Tibial nerve (tissue), 4 donors: ENCODE data around the gene MED12L. TPM values are rescaled to one million over a fixed set of nuclear protein-coding genes. Genes with fewer than 3 reads are reported as not detected.

Source experiments
- DNase-seq, 2 donors: peaks; one replicate each; pipeline ENCODE4 v3.0.0-alpha.2; 2019; ENCODE audit warnings: low spot score in 2 of 2
- H3K27ac ChIP-seq, 4 donors: fragments of 200-600 bp; sonication (generic) in 3 of 4; one replicate each; pipeline ENCODE4 v1.5.1; 2017 to 2019; ENCODE audit warnings: mild to moderate bottlenecking in 1 of 4
- H3K27me3 ChIP-seq, 2 donors: fragments of 200-600 bp; sonication (generic) in 1 of 2; one replicate each; pipeline versions ENCODE4 v1.5.1 to v1.6.0; 2017 to 2019
- H3K36me3 ChIP-seq, 3 donors: fragments of 200-600 bp; sonication (generic); one replicate each; pipeline ENCODE4 v1.5.1; 2018 to 2019
- H3K4me1 ChIP-seq, 4 donors: fragments of 200-600 bp; sonication (generic) in 3 of 4; one replicate each; pipeline ENCODE4 v1.5.1; 2017 to 2019
- H3K4me3 ChIP-seq, 4 donors: fragments of 200-600 bp; sonication (generic) in 3 of 4; one replicate each; pipeline ENCODE4 v1.5.1; 2017 to 2019; ENCODE audit warnings: mild to moderate bottlenecking in 1 of 4, moderate library complexity in 1 of 4
- H3K9me3 ChIP-seq, 4 donors: fragments of 200-600 bp; sonication (generic) in 3 of 4; one replicate each; pipeline ENCODE4 v1.5.1; 2017 to 2019
- EP300 ChIP-seq, 2 donors: sonication (generic); formaldehyde crosslinking; IDR thresholded peaks; one replicate each; pipeline ENCODE4 v1.6.1; 2017; ENCODE audit warnings: antibody characterized with exemption in 2 of 2, mild to moderate bottlenecking in 1 of 2
- POLR2A ChIP-seq, 2 donors: fragments of 450-650 bp; IDR thresholded peaks; one replicate each; pipeline ENCODE4 v1.6.1; 2017; ENCODE audit warnings: antibody characterized with exemption in 2 of 2, mild to moderate bottlenecking in 2 of 2, moderate library complexity in 2 of 2
- WGBS, 2 donors: methylation state at CpG; one replicate each; pipeline ENCODE4 v1.1.5; 2018; 5-methylcytosine and 5-hydroxymethylcytosine counted together
- total RNA-seq, 4 donors: library from RNA; depleted of rRNA; stranded (reverse); fragments of >200 nt; gene quantifications; one replicate each; pipeline ENCODE4 v1.1.0, GENCODE V29; 2016
- TF ChIP-seq, protein P1 (sequence below), 5 experiments: fragments of 200-600 bp in 3 of 5; fragments of 450-650 bp in 2 of 5; sonication (generic) in 3 of 5; IDR thresholded peaks; one replicate each; pipeline ENCODE4 v1.5.1; 2016 to 2019; ENCODE audit warnings: antibody characterized with exemption in 5 of 5, mild to moderate bottlenecking in 3 of 5, moderate library complexity in 2 of 5

MED12L gene
- total RNA-seq, 4 donors from 2014 or later: 1.2 to 5.9 (median 2.4) TPM

DNA sequence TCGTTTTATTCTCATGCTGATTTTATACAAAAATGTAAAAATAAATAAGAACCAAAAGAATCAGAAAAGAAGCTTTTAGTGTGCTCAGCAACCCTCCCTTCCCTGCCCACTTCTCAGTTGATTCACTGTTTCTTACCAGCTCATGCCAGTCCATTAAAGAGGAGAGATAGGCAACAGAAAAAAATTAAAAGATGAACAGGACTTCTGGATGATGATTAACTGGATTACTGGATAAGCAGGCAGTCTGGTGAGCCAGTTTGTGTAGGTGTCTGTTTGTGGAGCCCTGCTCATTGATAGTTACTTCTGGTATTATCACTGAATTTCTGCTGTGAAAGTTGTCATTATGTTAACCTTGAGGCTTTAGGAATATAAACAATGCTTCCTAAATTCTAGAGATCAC is 132.7 kb downstream of the MED12L start:
- 59 to 60% methylated on average over 1 of the region's 1 CpG for WGBS, 2 donors

DNA sequence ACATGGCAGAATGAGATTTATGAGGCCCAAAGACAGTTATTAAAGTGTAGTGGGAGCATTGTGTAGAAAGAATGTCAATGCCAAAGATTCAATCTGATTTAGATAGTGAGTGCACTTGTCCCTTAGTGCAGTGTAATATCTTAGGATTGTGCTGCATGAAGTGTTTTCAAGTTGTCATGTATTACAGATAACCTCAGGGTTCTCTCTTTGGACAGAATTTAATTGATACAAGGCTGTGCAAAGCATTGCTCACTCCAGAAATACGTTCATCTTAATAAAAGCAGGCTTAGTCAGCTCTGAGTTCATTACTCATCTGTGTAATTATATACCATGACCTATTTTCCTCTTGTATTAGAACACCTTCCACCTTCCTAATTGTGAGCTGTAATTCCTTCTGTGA is 133.6 kb downstream of the MED12L start:
- 41 to 48% methylated on average over 1 of the region's 1 CpG for WGBS, 2 donors
- H3K27ac ChIP-seq: no peak overlapping the region
- no peak for DNase-seq
- peaks cover 0 to 3% (median 0%) of the 10 kb centered on the region in 4 donors for H3K4me1 ChIP-seq
- peaks cover 0 to 2% (median 0%) of the 10 kb centered on the region in 3 donors for H3K36me3 ChIP-seq
- TF ChIP-seq, protein P1, sequence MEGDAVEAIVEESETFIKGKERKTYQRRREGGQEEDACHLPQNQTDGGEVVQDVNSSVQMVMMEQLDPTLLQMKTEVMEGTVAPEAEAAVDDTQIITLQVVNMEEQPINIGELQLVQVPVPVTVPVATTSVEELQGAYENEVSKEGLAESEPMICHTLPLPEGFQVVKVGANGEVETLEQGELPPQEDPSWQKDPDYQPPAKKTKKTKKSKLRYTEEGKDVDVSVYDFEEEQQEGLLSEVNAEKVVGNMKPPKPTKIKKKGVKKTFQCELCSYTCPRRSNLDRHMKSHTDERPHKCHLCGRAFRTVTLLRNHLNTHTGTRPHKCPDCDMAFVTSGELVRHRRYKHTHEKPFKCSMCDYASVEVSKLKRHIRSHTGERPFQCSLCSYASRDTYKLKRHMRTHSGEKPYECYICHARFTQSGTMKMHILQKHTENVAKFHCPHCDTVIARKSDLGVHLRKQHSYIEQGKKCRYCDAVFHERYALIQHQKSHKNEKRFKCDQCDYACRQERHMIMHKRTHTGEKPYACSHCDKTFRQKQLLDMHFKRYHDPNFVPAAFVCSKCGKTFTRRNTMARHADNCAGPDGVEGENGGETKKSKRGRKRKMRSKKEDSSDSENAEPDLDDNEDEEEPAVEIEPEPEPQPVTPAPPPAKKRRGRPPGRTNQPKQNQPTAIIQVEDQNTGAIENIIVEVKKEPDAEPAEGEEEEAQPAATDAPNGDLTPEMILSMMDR (IDR thresholded peaks at IDR 0.05): no peak
- TF ChIP-seq EP300 (IDR thresholded peaks at IDR 0.05): no peak
- no peak for TF ChIP-seq POLR2A (IDR thresholded peaks at IDR 0.05)
- H3K27me3 ChIP-seq: no peaks in the 10 kb centered on the region
- no peaks in the 10 kb centered on the region for H3K9me3 ChIP-seq
- H3K4me3 ChIP-seq: no peak overlapping the region

More for the DNA sequence above, 132.7 kb downstream of the MED12L start:
- no peaks in the 10 kb centered on the region for H3K9me3 ChIP-seq
- H3K36me3 ChIP-seq: peaks cover 0 to 2% (median 0%) of the 10 kb centered on the region in 3 donors
- H3K4me3 ChIP-seq: no peak overlapping the region
- no peak overlapping the region for H3K27ac ChIP-seq
- TF ChIP-seq, protein P1 (IDR thresholded peaks at IDR 0.05): no peak
- TF ChIP-seq EP300 (IDR thresholded peaks at IDR 0.05) (no peak), POLR2A (IDR thresholded peaks at IDR 0.05) (no peak)
- no peak for DNase-seq
- H3K27me3 ChIP-seq: no peaks in the 10 kb centered on the region
- peaks cover 0 to 3% (median 0%) of the 10 kb centered on the region in 4 donors for H3K4me1 ChIP-seq

DNA sequence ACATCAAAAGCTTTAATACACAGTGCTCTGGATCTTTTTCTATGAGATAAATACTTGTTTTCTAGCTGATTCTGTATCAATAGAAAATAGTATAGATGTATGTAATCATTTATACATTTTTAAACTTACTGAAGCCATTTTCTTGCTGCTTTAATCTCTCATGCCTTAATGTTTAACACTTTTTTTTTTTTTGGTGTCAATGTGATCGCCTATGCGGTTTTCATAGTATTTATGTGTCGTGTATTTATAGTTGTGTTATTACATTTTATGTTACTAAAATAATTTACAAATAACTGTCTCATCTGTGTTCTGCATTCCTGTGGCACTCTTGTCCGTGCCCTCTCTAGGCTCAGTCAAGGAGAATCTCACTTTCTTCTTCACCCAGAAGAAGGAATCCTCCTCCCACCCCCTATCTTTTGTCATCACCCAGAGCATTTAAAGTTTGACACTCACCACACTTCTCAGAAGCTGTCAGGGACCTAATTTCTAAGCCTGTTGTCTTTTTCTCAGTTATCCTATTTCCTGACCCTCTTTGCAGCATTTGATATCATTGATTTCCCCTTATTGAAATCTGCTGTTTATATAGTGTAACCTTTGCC is 138.9 kb downstream of the MED12L start:
- H3K27me3 ChIP-seq: no peaks in the 10 kb centered on the region
- TF ChIP-seq EP300 (IDR thresholded peaks at IDR 0.05): no peak
- TF ChIP-seq, protein P1 (IDR thresholded peaks at IDR 0.05): no peak
- no peak for TF ChIP-seq POLR2A (IDR thresholded peaks at IDR 0.05)
- H3K27ac ChIP-seq: no peak overlapping the region
- DNase-seq: no peak
- peaks cover 0 to 2% (median 0%) of the 10 kb centered on the region in 3 donors for H3K36me3 ChIP-seq
- peaks cover 0 to 23% (median 10%) of the 10 kb centered on the region in 4 donors for H3K4me1 ChIP-seq
- 88 to 91% methylated on average over 4 of the region's 4 CpGs for WGBS, 2 donors
- no peak overlapping the region for H3K4me3 ChIP-seq
- H3K9me3 ChIP-seq: no peaks in the 10 kb centered on the region

DNA sequence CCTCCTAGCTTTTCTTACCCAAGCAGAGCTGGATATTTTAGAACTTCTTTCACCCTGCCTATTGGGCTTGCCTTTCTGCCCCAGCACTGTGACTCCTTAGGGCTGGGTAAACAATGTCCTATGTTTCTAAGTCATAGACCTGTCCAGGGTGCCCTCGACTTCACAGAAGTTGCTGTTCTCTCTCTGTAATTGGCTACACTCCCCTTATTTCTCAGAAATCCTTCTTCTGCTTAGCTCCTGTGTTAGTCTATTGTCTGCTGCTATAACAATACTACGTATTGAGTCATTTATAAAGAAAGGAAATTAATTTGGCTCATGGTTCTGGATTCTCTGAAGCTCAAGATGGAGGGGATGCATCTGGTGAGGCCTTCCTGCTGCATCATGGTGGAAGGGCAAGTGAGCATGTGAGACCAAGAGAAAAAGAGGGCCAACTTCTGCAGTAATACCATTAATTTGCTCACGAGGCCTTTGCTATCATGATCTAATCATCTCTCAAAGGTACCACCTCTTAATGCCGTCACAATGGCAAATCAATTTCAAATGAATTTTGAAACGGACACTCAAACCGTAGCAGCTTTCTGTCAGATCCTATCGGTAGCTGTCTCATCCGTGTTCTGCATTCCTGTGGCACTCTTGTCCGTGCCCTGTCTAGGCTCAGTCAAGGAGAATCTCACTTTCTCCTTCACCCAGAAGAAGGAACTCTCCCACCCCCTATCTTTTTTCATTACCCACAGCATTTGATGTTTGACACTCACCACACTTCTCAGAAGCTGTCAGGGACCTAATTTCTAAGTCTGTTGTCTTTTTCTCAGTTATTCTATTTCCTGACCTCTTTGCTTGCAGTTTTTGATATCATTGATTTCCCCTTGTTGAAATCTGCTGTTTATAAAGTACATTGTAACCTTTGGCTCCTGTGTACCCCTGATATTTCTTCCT is 139.8 kb downstream of the MED12L start:
- DNase-seq: no peak
- Histone ChIP-seq H3K36me3 (peaks cover 0 to 2% (median 0%) of the 10 kb centered on the region in 3 donors), H3K4me3 (no peak overlapping the region), H3K4me1 (peaks cover 0 to 25% (median 10%) of the 10 kb centered on the region in 4 donors), H3K9me3 (no peaks in the 10 kb centered on the region), H3K27ac (no peak overlapping the region), H3K27me3 (no peaks in the 10 kb centered on the region)
- WGBS, 2 donors: 87 to 89% methylated on average over 9 of the region's 9 CpGs
- TF ChIP-seq EP300 (IDR thresholded peaks at IDR 0.05) (no peak), POLR2A (IDR thresholded peaks at IDR 0.05) (no peak)
- TF ChIP-seq, protein P1 (IDR thresholded peaks at IDR 0.05): no peak
